Bone marrow (tissue), 2 donors: Measurements from ENCODE around the gene EXOSC6.
"Not testable (repeated sequence)": the region's sequence is repeated elsewhere in the genome, so short reads cannot be mapped to it uniquely, and the experiment has no call there.

Source experiments
- DNase-seq, 2 donors: peaks; one replicate each; lab custom pipeline; 2025; lab: John Stamatoyannopoulos, UW

EXOSC6 gene

GRCh38 chr16:70198666-70199065 lies 53.1 kb downstream of the EXOSC6 start:
- DNase-seq = not testable (repeated sequence)

DNA sequence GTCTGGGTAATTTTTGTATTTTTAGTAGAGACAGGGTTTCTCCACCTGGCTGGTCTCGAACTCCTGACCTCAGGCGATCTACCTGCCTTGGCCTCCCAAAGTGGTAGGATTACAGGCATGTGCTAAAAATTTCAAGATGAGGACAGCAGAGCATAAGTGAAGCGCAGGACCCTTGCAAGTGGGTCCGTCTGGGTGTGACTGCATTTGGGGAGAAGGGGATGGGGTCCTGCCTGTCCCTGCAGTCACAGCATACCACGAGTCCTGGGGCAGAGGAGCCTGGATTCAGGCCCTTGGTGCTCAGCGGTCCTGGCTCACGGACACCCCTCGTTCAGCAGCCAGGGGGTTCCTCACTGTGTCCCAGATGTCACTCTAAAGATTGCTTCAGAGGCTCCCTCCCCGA lies 53.5 kb downstream of the EXOSC6 start:
- not testable (repeated sequence) for DNase-seq

DNA sequence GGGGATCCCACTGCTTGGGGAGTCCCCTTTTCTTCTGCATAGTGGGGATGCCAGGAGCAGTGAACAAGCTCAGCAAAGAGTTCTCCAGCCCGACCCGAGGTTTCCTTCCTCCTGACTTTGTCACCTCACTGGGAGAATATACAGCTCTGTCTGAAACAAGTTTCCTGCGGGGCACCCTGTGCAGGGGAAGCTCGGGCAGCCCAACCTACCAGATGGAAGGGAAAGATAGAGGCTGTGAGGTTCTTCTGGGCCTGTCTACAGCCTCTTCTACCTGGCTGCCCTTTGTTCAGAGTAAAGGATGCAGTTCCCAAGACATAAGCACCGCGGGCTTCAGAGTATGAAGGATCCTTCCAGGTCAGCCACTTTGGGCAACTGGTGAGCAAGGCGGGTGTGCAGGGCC lies 54.1 kb downstream of the EXOSC6 start:
- not testable (repeated sequence) for DNase-seq
